Measurements from ENCODE around the gene KRTAP20-1.

The KRTAP20-1 gene

DNA sequence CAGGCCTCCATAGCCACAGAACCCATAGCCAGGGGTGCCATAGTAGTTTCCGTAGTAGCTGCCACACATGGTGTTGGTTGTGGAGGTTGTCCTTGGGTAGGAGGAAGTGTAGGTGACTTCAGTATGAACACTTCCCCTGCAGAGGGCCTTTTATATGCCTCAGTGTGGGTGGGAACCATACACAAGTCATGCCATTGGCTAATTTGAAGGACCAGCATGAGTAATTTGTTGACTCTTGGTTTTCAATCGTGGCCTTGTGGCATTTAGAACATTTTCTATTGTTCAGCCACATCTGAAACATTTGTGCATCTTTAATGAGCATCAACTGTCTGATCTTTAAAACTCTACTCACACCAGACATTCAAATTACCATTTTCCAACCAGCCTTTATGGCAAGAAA is 2.4 kb upstream of the KRTAP20-1 start, which contains the start of gene KRTAP6-1:
KRTAP6-1 (minus strand) TSS at position 95 of the 400 bp plus-strand sequence; CDS start at position 69, 26 bp downstream.
- H3K9ac ChIP-seq (ENCODE audit: low read length): no peak within 1 kb of the TSS
- H3K36me3 ChIP-seq (ENCODE audit: insufficient read depth, low read length): no peaks in the 10 kb centered on the region
- no peak within 1 kb of the TSS for H3K27ac ChIP-seq (ENCODE audit: low read depth, low read length)
- no peak within 1 kb of the TSS for H3K4me3 ChIP-seq (ENCODE audit: low read depth in 1 of 2, low read length in 2 of 2)
- H3K4me1 ChIP-seq (ENCODE audit: insufficient read depth, low read length): no peaks in the 10 kb centered on the region
- no peaks in the 10 kb centered on the region for H3K27me3 ChIP-seq (ENCODE audit: control insufficient read depth in 1 of 2, insufficient read depth in 2 of 2, low read length in 2 of 2)
- H3K9me3 ChIP-seq (ENCODE audit: low read length): no peaks in the 10 kb centered on the region

DNA sequence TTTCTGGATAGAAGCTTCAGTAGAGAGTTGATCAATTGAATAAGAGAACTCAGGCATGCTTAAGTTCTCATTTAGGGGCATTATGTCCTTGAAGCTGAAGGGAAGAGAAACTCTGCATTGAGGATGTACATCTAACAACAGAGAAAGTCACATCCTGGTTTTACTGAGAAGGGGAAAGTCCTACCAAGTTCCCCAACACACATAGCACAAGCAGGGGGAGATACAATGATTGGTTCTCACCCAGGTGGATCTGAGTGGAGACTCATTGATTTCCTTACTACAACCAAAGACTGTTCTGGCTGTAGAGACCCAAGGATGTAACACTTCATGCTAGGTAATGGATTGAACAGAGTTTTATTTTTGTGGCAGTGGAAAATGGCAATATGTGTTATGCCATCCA is 1.0 kb upstream of the KRTAP20-1 start:
- H3K9me3 ChIP-seq (ENCODE audit: low read length): no peaks in the 10 kb centered on the region
- no peak overlapping the region for H3K9ac ChIP-seq (ENCODE audit: low read length)
- H3K4me1 ChIP-seq (ENCODE audit: insufficient read depth, low read length): no peaks in the 10 kb centered on the region
- no peaks in the 10 kb centered on the region for H3K27me3 ChIP-seq (ENCODE audit: control insufficient read depth in 1 of 2, insufficient read depth in 2 of 2, low read length in 2 of 2)
- no peak overlapping the region for H3K4me3 ChIP-seq (ENCODE audit: low read depth in 1 of 2, low read length in 2 of 2)
- no peaks in the 10 kb centered on the region for H3K36me3 ChIP-seq (ENCODE audit: insufficient read depth, low read length)
- no peak overlapping the region for H3K27ac ChIP-seq (ENCODE audit: low read depth, low read length)

DNA sequence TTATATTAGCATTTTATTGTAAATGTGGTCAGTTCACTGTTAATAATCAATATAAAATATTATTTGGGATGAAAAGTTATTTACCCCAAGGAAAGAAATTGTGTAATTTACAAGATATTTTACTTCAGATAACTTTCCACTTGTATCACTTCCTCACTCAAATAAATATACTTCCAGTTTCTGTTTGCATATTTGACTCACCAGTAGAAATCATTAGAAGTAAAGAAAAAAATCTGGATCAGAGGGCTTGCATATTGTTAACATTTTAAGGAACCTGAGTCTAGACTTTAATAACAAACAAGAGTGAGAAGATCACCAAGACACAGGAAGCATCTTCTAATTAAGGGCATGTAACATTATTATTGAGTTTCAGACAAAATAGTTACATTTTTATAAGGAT is 3.9 kb downstream of the KRTAP20-1 start:
- no peaks in the 10 kb centered on the region for H3K36me3 ChIP-seq (ENCODE audit: insufficient read depth, low read length)
- no peaks in the 10 kb centered on the region for H3K27me3 ChIP-seq (ENCODE audit: control insufficient read depth in 1 of 2, insufficient read depth in 2 of 2, low read length in 2 of 2)

DNA sequence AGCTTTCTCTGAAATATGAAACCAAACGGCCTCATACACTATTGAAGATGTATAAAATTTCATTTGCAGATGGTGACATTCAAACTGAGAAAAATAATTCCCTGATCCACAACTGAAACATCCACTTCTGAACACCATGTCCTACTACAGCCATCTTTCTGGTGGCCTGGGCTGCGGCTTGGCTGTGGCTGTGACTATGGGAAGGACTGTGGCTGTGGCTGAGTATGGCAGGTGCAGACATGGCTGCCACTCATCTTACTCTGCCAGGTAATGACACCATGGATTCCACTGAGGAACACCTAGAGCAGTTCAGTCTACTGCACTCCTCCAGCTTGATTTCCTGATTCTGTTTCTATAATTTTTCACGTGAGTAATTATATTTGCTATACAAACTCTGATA is 4.3 kb downstream of the KRTAP20-1 start, which contains the start of gene KRTAP20-4:
KRTAP20-4 (plus strand) TSS at position 106 of the 400 bp plus-strand sequence.
- Histone ChIP-seq H3K27ac (ENCODE audit: low read depth, low read length) (no peak within 1 kb of the TSS), H3K4me1 (ENCODE audit: insufficient read depth, low read length) (no peaks in the 10 kb centered on the region), H3K9me3 (ENCODE audit: low read length) (no peaks in the 10 kb centered on the region), H3K36me3 (ENCODE audit: insufficient read depth, low read length) (no peaks in the 10 kb centered on the region), H3K4me3 (ENCODE audit: low read depth in 1 of 2, low read length in 2 of 2) (no peak within 1 kb of the TSS), H3K27me3 (ENCODE audit: control insufficient read depth in 1 of 2, insufficient read depth in 2 of 2, low read length in 2 of 2) (no peaks in the 10 kb centered on the region), H3K9ac (ENCODE audit: low read length) (no peak within 1 kb of the TSS)

More for the DNA sequence above, 3.9 kb downstream of the KRTAP20-1 start:
- Histone ChIP-seq H3K9ac (ENCODE audit: low read length) (no peak overlapping the region), H3K4me1 (ENCODE audit: insufficient read depth, low read length) (no peaks in the 10 kb centered on the region), H3K9me3 (ENCODE audit: low read length) (no peaks in the 10 kb centered on the region), H3K4me3 (ENCODE audit: low read depth in 1 of 2, low read length in 2 of 2) (no peak overlapping the region), H3K27ac (ENCODE audit: low read depth, low read length) (no peak overlapping the region)

DNA sequence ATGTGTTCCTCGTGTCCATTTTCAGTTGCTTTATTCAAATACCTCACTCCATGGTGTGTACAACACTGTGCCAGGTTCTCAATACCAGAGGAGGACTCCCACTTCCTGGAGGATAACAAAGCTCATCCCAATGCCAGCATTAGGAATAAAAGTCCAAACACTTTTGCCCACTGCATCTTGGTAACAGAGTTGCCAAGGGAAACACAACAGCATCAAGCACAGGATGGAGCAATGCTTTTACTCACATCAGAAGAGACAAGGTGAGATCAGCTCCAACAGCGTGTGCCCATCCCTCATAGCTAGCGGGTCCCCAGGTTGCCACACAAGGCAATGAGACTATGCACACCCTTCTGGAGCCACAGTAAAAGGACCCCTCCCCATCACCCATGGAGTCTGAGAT is 7.1 kb downstream of the KRTAP20-1 start:
- no peaks in the 10 kb centered on the region for H3K9me3 ChIP-seq (ENCODE audit: low read length)
- no peak overlapping the region for H3K9ac ChIP-seq (ENCODE audit: low read length)
- no peak overlapping the region for H3K27ac ChIP-seq (ENCODE audit: low read depth, low read length)

DNA sequence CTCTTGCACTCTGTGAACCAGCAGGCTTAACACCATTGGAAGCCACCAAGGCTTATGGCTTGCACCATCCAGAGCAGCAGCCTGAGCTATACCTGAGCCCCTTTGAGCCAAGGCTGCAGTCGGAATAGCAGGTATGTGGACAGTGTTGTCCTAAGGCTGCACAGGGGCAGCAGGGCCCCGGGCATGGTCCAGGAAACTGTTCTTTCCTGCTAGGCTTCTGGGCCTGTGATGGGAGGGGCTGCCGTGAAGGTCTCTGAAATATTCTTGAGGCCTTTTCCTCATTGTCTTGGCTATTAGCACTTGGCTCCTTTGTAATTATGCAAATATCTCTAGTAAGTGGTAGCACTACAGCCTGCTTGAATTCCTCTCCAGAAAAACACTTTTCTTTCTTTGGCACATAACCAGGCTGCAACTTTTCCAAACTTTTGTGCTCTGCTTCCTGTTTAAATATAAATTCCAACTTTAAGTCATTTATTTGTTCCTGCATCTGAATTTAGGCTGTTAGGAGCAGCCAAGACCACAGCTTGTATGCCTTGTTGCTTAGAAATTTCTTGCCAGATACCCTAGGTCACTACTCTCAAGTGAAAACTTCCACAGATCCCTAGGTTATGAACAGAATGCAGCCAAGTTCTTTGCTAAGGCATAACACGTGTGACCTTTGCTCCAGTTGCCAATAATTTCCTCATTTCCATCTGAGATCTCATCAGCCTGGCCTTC is 9.4 kb downstream of the KRTAP20-1 start:
- no peaks in the 10 kb centered on the region for H3K27me3 ChIP-seq (ENCODE audit: control insufficient read depth in 1 of 2, insufficient read depth in 2 of 2, low read length in 2 of 2)
- H3K27ac ChIP-seq (ENCODE audit: low read depth, low read length): no peak overlapping the region
- no peak overlapping the region for H3K4me3 ChIP-seq (ENCODE audit: low read depth in 1 of 2, low read length in 2 of 2)
- peaks cover 5% of the 10 kb centered on the region for H3K4me1 ChIP-seq (ENCODE audit: insufficient read depth, low read length)
- no peaks in the 10 kb centered on the region for H3K9me3 ChIP-seq (ENCODE audit: low read length)
- H3K36me3 ChIP-seq (ENCODE audit: insufficient read depth, low read length): no peaks in the 10 kb centered on the region
- H3K9ac ChIP-seq (ENCODE audit: low read length): no peak overlapping the region

More for the DNA sequence above, 7.1 kb downstream of the KRTAP20-1 start:
- Histone ChIP-seq H3K4me3 (ENCODE audit: low read depth in 1 of 2, low read length in 2 of 2) (no peak overlapping the region), H3K36me3 (ENCODE audit: insufficient read depth, low read length) (no peaks in the 10 kb centered on the region), H3K4me1 (ENCODE audit: insufficient read depth, low read length) (no peaks in the 10 kb centered on the region), H3K27me3 (ENCODE audit: control insufficient read depth in 1 of 2, insufficient read depth in 2 of 2, low read length in 2 of 2) (no peaks in the 10 kb centered on the region)

DNA sequence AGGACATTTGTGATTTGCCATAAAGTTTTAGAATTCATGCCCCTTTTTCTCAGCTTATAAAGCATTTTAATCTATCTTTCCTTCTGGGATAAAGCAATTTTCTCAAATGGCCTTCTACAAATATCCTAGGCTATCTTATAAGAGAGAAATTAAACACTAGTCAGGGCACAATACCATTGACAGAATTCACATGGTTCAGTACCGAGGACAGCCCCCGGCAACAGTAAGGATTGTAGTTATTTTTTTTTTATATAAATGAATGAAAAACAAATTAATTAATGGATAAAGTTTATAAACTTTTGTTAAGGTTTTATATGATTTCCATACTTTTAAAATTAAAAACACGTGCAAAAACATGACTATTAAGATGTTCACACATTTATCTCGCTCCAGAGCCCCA is 11.9 kb downstream of the KRTAP20-1 start:
- Histone ChIP-seq H3K27ac (ENCODE audit: low read depth, low read length) (no peak overlapping the region), H3K36me3 (ENCODE audit: insufficient read depth, low read length) (no peaks in the 10 kb centered on the region), H3K9ac (ENCODE audit: low read length) (no peak overlapping the region), H3K9me3 (ENCODE audit: low read length) (no peaks in the 10 kb centered on the region), H3K4me3 (ENCODE audit: low read depth in 1 of 2, low read length in 2 of 2) (no peak overlapping the region), H3K27me3 (ENCODE audit: control insufficient read depth in 1 of 2, insufficient read depth in 2 of 2, low read length in 2 of 2) (no peaks in the 10 kb centered on the region), H3K4me1 (ENCODE audit: insufficient read depth, low read length) (peaks cover 5% of the 10 kb centered on the region)

DNA sequence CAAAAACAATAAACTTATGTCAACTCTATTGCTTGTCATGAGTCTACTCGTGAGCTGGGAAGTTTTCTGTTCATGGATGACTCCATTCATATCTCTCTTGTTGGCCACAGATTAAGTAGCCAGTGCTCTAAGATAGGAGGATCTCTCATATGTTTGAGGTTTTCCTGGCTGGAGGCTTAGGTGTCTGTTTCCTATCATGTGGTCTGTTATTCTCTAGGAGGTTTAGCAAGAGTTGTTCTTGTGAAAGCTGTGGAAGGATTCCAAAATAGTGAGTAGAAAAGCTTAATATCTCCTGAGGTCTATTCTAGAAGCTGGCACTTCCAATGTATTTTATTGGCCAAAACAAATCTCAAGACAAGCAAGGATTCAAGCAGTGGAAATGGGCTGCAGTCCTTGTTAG is 13.0 kb downstream of the KRTAP20-1 start:
- peaks cover 5% of the 10 kb centered on the region for H3K4me1 ChIP-seq (ENCODE audit: insufficient read depth, low read length)
- no peaks in the 10 kb centered on the region for H3K27me3 ChIP-seq (ENCODE audit: control insufficient read depth in 1 of 2, insufficient read depth in 2 of 2, low read length in 2 of 2)
- H3K27ac ChIP-seq (ENCODE audit: low read depth, low read length): no peak overlapping the region
- no peaks in the 10 kb centered on the region for H3K9me3 ChIP-seq (ENCODE audit: low read length)
- no peak overlapping the region for H3K9ac ChIP-seq (ENCODE audit: low read length)
- H3K4me3 ChIP-seq (ENCODE audit: low read depth in 1 of 2, low read length in 2 of 2): no peak overlapping the region
- H3K36me3 ChIP-seq (ENCODE audit: insufficient read depth, low read length): no peaks in the 10 kb centered on the region

DNA sequence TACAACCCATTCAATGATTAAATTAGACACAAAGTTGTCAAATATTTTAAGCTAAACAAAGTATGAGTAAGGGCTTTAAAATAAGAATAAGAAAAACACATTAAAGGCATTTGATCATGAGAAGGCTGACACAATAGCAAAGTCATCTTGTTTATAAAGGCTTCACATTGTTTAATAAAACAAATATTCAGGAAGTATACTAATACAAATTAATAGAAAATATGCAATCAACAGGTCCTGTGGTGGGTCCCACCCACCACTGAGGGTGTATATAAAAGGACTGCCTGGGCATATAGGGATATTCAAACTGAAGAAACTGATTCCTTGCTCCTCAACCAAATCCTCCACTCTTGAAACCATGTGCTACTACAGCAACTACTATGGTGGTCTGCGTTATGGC is 18.7 kb downstream of the KRTAP20-1 start, which contains the start of gene KRTAP20-2:
KRTAP20-2 (plus strand) TSS at position 301 of the 400 bp plus-strand sequence; CDS start at position 359, 58 bp downstream.
- Histone ChIP-seq H3K4me3 (ENCODE audit: low read depth in 1 of 2, low read length in 2 of 2) (no peak within 1 kb of the TSS), H3K36me3 (ENCODE audit: insufficient read depth, low read length) (no peaks in the 10 kb centered on the region), H3K4me1 (ENCODE audit: insufficient read depth, low read length) (no peaks in the 10 kb centered on the region), H3K9me3 (ENCODE audit: low read length) (no peaks in the 10 kb centered on the region), H3K27me3 (ENCODE audit: control insufficient read depth in 1 of 2, insufficient read depth in 2 of 2, low read length in 2 of 2) (no peaks in the 10 kb centered on the region), H3K27ac (ENCODE audit: low read depth, low read length) (no peak within 1 kb of the TSS), H3K9ac (ENCODE audit: low read length) (no peak within 1 kb of the TSS)

DNA sequence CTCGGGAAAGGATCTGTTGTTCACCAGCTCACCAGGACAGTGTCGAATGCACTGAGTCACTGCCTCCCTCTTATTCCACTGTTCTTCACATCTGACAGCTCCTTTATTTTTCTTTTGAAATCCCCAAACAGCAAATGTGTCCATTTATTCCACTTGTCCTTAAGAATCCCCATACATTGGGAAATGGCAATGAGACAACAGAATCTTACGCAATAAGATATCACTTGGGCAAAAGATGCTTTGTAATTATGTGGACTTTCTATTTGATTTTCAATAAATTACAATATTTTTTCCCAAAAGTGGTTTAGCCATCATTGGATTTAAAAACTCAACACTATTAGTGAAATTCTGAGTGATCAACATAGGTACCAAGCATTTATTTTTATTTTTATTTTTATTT is 22.5 kb downstream of the KRTAP20-1 start:
- H3K4me3 ChIP-seq (ENCODE audit: low read depth in 1 of 2, low read length in 2 of 2): no peak overlapping the region
- no peaks in the 10 kb centered on the region for H3K9me3 ChIP-seq (ENCODE audit: low read length)
- no peak overlapping the region for H3K9ac ChIP-seq (ENCODE audit: low read length)
- no peaks in the 10 kb centered on the region for H3K27me3 ChIP-seq (ENCODE audit: control insufficient read depth in 1 of 2, insufficient read depth in 2 of 2, low read length in 2 of 2)
- no peaks in the 10 kb centered on the region for H3K4me1 ChIP-seq (ENCODE audit: insufficient read depth, low read length)
- no peaks in the 10 kb centered on the region for H3K36me3 ChIP-seq (ENCODE audit: insufficient read depth, low read length)
- H3K27ac ChIP-seq (ENCODE audit: low read depth, low read length): no peak overlapping the region

DNA sequence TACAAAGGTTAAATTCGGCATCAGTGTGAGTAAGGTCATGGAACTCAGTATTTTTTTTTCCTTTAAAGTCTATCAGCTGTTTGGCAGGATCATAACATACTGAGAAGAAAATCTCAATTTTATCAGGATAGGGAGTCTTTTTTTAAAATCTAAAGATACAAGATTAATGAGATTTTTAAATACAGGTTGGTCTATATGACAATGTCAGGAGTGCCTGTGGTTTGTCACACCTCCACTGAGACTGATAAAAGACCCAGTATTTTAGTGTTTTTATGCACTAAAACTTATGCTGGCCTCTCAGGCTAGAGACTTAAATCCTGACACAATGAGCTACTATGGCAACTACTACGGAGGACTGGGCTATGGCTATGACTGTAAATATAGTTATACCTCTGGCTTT is 26.3 kb downstream of the KRTAP20-1 start, which contains the start of gene KRTAP20-3:
KRTAP20-3 (plus strand) TSS at position 301 of the 400 bp plus-strand sequence.
- no peaks in the 10 kb centered on the region for H3K27me3 ChIP-seq (ENCODE audit: control insufficient read depth in 1 of 2, insufficient read depth in 2 of 2, low read length in 2 of 2)
- H3K4me1 ChIP-seq (ENCODE audit: insufficient read depth, low read length): no peaks in the 10 kb centered on the region
- no peak within 1 kb of the TSS for H3K27ac ChIP-seq (ENCODE audit: low read depth, low read length)
- no peak within 1 kb of the TSS for H3K9ac ChIP-seq (ENCODE audit: low read length)
- no peaks in the 10 kb centered on the region for H3K36me3 ChIP-seq (ENCODE audit: insufficient read depth, low read length)
- no peak within 1 kb of the TSS for H3K4me3 ChIP-seq (ENCODE audit: low read depth in 1 of 2, low read length in 2 of 2)
- no peaks in the 10 kb centered on the region for H3K9me3 ChIP-seq (ENCODE audit: low read length)

DNA sequence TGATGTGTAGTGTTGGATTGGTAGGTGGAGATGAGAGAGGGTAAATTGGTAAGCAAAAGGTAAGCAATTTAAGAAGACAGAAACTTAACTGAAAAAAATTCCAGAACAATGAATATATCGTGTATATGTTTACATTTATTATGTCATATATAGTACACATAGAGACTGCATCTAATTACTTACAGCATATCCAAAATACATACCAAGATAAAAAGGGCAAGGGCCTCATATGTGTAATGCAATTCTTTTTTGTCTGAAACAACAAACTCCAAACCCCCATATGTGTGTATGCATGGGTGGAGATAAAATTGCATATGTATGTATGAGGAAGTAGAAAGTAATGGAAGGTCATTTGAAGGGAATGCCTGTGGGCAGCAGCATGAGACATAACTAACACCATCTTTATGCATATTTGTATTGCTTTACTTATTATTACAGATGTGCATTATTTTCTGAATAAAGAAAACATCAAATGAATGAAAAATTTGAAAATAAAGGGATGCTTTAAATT is 30.7 kb downstream of the KRTAP20-1 start:
- no peak overlapping the region for H3K4me3 ChIP-seq (ENCODE audit: low read depth in 1 of 2, low read length in 2 of 2)
- no peaks in the 10 kb centered on the region for H3K9me3 ChIP-seq (ENCODE audit: low read length)
- no peak overlapping the region for H3K27ac ChIP-seq (ENCODE audit: low read depth, low read length)
- no peaks in the 10 kb centered on the region for H3K27me3 ChIP-seq (ENCODE audit: control insufficient read depth in 1 of 2, insufficient read depth in 2 of 2, low read length in 2 of 2)
- no peaks in the 10 kb centered on the region for H3K36me3 ChIP-seq (ENCODE audit: insufficient read depth, low read length)
- no peak overlapping the region for H3K9ac ChIP-seq (ENCODE audit: low read length)
- no peaks in the 10 kb centered on the region for H3K4me1 ChIP-seq (ENCODE audit: insufficient read depth, low read length)

All from muscle layer of colon (tissue), 2 donors.